Loucy (cell line): ENCODE results near the gene SLC12A5.

Experiments
- CTCF ChIP-seq: fragments of 200-600 bp; sonication (generic); conservative IDR thresholded peaks from 2 replicates; pipeline ENCODE4 v1.5.1; 2014; ENCODE audit warnings: mild to moderate bottlenecking, antibody characterized with exemption, low read length
- EZH2phosphoT487 ChIP-seq: fragments of 200-600 bp; IDR thresholded peaks from 2 replicates; pipeline ENCODE4 v1.6.1; 2018; ENCODE audit warnings: antibody characterized with exemption, mild to moderate bottlenecking, moderate library complexity, borderline replicate concordance

- 0 out of 2 replicates have a peak, but pooled peaks have one; percentile 14 for TF ChIP-seq CTCF
- TF ChIP-seq EZH2phosphoT487, result no peak
Measured at GRCh38 chr20:45998761-45999160, 30.3 kb upstream of the SLC12A5 start.
